HG02623 (cell line): ENCODE measurements around the gene SRSF10.
"Not testable (repeated sequence)": the region's sequence is repeated elsewhere in the genome, so short reads cannot be mapped to it uniquely, and the experiment has no call there.

Source experiments
- ATAC-seq: cut with Tn5 transposase; IDR thresholded peaks from one replicate; pipeline ENCODE4 v1.9.1; 2021; ENCODE audit warnings: moderate library complexity; ENCODE audit not compliant: unreplicated experiment

SRSF10 gene

DNA sequence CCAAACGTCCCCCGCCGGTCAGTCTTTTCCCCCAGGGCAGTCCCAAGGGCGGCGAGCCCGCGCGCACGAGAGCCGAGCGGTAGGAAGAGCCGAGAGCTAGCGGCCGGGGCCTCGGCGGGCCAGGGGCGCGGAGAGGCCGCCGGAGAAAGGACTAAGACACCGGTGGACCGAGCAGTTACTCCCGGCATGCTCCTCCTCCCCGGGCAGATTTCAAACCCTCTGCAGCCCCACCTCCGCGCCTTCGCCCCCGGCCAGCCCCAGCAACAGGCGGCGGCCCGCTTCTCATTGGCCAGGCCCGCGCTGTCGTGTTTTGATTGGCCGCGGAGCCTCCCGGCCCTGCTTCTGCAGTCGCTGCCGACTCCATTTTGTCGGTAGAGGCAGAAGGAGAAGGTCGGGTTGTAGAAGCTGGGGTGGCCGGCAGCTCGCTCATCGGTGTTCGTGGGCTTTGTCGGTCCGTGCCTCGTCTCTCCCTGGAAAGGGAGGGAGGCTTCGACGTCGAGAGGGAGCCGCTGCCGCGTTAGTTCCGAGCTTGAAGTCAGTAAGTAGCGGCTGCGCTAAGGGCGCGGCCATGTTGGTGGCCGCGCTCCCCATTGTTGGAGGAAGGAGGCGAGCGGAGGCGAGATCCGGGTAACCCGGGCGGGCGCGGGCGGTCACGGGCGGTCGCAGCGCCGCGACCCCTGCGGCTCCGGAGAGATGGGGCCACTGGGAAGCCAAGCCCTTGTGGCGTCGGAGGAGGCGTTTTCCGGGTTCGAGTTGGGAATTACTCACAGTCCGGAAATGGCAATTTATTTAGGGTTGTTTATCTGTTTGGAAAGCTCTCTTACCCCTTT is 20.5 kb downstream of the SRSF10 start, which contains the start of gene PNRC2:
TSS of gene PNRC2 (plus strand) at position 368 of the 830 bp plus-strand sequence. CDS start 1,630 bp downstream, outside the sequence.
- ATAC-seq = peak; percentile 70

DNA sequence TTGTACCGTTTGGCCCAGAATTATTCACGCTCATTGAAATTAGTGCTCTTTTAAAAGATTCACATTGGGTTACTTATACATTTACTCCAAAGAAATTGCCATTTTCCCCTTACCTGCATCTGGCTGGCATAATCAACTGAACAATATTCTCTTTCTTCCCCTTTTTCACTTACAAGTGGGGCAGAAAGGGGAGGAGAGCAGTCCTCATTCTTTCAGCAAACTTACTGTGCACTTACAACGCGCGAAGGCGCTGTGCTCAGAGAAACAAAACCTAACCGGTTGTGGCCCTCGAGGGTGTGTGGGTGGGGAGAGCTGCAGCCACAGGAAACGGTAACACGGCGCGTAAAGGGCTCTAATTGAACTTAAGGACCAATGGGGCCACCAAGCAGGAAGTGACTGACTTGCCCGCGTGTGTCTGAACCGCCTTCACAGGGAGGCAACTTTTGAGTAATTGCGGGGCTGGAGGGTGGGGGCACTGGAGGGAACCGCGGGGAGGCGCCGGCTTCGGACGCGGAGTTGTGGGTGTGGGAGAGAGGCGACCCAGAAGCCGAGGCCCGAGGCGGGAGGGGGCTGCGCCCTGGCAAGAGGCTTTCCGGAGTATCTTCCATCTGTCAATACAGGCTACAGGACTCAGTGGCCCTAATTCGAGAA is 21.2 kb downstream of the SRSF10 start:
- ATAC-seq = peak; percentile 56

DNA sequence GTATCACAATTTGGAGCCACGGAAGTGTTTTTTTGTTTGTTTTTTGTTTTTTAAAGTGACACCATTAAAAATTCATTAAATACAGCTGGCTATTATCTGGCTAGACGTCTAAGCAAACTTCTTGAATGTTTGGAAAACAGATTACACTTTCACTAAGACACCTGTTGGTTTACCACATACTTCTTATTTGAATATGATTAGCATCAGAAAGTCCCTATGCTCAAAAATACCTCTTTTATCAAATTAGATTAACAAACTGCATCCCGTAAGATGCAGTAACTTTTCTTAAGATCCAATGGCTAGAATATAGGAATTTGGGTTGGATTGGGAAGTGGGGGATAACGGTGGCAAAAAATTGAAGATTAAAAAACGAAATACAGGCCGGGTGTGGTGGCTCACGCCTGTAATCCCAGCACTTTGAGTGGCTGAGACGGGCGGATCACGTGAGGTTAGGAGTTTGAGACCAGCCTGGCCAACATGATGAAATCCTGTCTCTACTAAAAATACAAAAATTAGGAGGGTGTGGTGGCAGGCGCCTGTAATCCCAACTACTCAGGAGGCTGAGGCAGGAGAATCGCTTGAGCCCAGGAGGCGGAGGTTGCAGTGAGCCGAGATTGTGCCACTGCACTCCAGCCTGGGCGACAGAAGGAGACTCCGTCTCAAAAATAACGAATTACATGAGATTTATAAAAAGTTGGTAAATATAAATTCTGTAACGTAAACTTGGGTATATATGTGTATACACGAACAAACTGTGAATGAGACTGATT is 21.9 kb downstream of the SRSF10 start:
- ATAC-seq = not testable (repeated sequence)

DNA sequence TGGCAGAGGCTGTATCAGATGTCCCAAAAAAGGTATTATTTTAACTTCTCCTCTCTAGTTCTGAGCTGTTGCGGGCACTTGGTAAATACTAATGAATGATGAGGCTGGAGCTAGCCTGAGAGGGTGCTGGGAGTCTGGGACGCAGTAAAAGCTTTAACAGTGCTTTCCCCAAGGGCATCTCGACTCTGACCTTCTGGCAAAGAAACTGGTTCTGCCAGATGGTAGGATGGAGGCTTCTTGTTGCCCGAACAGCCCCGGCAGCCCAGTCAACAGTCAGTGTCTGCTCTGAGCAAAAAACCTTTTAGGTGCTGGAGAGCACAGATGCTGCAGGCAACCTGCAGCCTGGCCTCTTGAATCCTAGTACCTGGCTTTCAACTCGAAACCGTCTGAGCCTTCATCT is 23.0 kb downstream of the SRSF10 start:
- ATAC-seq = no peak

DNA sequence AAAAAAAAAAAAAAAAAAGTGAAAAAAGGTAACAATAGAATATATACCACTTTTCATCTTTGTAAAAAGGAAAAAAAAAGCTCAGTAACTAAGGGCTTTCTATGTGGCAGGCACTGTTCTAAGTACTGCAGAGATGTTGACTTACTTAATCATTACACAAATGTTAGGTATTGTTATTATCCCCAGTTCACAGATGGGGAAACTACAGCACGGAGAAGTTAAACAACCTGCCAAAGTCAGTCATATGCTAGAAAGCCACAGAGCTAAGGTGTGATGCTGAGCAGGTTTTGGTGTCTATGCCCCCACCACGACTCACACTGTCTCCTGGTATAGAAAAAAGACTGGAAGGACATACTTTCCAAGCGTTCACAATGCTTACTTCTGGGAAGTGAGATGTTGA is 27.1 kb downstream of the SRSF10 start:
- no peak for ATAC-seq

DNA sequence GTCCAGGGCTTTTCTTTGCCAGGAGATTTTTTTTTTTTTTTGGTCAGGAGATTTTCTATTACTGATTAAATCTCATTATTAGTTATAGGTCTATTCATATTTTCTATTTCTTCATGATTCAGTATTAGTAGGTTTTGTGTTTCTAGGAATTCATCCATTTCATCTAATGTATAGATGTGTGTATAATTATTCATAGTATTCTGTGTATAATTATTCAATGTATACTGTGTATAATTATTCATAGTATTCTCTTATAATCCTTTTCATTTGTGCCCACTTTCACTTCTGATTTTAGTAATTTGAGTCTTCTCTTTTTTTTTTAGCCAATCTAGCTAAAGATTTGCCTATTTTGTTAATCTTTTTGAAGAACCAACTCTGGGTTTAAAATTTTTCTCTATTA is 32.8 kb downstream of the SRSF10 start:
- no peak for ATAC-seq

DNA sequence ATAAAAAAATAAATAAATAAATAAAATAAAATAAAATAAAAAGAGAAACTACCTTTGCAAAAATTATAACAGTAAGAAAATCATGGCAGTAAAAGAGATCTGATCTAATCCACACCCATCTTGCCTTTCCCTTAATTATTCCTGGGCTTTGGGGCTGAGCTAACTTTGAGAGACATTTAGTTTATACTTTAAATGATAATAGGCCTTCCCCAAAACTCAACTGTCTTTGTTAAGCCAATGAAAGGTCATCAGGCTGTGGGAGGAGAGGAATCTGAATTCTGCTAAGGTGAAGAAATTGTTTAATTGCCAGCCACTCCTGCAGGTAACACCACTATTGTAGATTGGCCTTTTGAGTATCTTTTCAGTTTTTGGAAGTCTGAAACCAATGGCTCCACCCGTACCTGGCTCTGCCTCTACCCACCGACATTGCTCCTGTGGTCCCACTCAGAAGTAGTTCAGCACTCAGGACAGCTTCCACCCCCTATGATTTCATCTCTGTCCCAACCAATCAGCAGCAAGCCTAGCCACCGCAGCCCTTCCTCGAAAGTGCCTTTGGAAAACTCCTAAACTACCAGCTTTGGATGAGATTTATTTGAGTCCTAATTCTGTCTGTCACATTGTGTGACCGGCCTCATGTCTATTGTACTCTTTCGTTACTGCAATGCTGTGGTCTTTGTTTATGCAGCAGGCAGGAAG is 43.5 kb downstream of the SRSF10 start:
- ATAC-seq = no peak

DNA sequence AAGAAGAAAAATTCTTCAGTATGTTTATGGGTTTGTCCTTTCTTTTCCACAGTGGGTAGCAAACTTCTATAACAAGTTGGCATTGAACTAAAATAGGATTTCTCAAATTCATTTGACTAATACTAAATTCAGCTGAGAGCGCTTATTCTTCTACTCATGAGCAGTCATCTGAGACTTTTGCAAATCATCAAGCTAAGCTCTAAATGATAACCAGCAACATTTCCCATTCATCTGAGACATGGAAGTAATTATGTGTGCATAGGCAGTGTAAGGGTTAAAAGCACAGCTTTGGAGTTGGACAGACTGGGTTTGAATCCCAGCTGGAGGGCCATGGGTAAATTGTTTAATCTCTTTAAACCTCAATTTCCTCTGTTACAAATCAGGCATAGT is 48.6 kb downstream of the SRSF10 start:
- ATAC-seq = no peak

DNA sequence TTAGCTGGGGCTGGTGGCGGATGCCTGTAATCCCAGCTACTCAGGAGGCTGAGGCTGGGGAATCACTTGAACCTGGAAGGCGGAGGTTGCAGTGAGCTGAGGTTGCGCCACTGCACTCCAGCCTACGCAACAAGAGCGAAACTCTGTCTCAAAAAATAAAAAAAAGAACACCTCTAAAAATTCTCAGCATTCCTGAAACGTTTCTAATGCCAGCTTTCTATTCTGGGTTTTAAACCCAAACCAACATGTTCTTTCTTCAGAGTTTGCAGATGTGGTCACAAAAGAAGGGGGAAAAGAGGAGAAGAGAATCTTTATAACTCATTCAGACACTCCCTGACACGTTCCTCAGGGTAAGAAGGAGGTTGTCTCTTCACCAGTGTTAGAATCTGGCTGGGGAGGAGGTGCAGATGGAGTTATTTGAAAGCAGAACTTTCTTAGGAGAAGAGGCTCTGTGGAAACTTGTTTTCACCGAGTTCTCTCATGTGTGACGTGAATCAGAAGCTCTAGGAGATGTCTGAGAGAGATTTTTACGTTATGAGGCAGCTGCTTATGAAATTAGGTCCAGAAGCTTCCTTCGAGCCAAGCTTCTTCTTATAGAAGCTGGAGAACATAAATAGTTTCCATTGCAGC is 49.2 kb downstream of the SRSF10 start:
- ATAC-seq = no peak

DNA sequence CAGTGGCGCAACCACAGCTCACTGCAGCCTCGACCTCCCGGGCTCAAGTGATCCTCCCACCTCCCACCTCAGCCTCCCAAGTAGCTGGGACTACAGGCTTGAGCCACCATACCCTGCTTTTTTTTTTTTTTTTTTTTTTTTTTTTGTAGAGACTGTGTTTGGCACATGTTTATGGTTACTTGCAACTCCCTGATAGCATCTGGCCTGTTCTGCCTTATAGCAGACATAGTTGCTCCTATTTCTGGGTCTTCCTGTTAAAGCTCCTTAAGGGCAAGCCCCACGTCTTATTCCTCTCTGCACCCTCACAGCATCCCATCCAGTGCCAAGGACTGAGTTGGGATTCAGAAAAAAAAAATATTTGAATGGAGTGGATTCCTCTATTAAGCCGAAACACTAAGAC is 49.9 kb downstream of the SRSF10 start:
- no peak for ATAC-seq

DNA sequence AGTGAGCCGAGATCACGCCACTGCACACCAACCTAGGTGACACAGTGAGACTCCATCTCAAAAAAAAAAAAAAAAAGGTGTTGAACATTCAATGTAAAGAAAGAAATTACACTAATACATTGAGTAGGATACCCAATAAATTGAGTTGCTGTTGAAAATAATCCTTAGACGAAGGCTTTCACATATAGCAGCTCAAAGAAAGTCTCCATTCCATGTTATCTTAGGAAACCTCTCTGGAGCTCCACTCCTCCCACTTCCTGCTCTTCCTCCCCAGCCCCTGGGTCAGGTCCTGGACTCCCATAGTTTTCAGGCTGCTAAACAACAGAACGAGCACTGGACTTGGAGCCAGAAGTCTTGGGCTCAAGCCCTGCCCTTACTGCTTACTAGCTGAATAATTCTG is 51.3 kb downstream of the SRSF10 start:
- ATAC-seq = no peak

DNA sequence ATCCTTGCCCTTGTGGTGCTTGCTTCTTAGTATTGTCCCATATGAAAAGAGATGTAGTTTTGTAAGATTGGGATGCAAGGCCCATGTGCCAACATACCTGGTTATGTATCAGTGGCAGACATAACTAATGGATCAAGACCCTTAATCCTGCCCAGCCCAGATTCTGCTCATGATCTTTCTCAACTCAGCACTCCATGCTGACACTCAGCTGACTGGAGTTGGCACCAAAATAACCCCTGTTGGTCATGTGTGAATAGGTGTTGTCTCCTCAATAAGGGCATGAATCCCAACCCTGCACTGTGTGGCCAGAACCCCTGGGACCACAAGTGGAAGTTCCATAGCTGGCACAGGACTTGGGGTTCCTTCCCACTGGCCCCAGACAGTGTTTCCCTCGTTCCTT is 53.0 kb downstream of the SRSF10 start:
- no peak for ATAC-seq

DNA sequence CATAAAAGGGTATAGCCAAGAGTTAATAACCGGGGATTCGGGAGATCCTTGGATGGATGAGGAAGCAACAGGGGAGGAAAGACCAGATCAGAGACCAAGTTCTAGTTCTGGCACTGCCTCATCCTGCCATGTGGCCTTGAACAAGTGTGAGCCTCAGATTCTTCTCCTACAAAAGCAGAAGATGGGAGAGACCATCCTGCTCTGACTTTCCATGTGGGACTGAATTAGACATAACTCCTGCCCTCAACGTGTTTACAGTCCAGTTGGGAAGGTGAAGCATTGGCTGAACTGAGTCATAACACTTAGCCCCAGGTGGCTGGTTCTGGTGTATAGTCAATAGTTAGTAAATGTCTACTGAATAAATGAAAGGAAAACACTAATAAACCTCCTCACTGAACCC is 54.8 kb downstream of the SRSF10 start:
- ATAC-seq = no peak

DNA sequence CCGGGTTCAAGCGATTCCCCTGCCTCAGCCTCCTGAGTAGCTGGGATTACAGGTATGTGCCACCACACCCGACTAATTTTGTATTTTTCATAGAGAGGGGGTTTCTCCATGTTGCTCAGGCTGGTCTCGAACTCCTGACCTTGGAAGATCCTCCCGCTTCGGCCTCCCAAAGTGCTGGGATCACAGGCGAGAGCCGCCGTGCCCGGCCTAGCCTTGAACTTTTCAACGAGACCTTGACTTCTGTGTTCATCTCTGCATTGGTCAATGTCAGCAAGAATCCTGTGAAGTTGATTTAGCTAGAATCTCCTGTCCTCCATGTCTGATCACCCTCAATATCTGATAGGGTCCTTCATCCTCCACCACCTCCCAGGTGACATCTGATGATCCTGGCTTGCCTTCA is 55.5 kb downstream of the SRSF10 start:
- no peak for ATAC-seq

DNA sequence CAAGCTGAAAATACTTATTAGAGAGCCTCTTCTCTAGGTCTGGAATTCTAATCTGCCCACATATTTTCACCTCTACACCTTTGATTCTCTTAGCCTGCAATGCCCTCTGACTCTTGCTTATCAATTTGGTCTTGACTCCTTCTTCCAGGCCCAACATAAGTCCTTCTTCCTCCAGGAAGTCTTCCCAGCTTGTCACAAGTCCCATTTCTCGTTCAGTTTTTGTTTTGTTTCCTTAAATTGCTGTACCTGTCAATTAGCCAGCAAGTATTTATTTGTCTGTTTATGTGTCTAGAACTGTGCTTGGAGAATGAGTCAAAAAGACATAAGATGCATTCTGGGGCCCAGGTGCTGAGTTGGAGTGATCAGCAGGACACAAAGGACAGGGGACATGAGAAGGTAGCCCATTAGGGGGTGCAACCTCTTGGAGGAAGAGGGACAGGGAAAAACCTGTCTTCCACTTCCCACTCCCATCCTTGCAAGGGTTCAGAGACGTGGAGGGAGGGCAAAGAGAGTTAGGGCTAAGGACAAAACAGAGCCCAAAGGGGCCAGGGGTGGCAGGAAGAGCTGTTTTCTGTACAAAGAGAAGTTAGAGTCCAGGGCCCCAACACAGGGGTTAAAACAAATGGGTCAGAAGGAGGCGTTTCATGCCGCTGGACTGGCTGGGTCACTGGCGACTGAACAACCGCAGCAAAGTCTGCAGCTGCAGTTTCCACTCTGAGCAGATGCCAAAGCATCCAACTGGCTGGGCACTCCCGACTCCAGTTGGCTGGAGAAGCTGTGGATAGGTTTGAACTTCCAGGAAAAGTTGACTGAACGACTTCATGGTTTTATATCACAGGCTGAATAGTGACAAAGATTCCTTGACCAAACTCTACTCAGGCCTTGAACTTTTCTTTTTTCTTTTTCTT is 56.3 kb downstream of the SRSF10 start:
- ATAC-seq = no peak

DNA sequence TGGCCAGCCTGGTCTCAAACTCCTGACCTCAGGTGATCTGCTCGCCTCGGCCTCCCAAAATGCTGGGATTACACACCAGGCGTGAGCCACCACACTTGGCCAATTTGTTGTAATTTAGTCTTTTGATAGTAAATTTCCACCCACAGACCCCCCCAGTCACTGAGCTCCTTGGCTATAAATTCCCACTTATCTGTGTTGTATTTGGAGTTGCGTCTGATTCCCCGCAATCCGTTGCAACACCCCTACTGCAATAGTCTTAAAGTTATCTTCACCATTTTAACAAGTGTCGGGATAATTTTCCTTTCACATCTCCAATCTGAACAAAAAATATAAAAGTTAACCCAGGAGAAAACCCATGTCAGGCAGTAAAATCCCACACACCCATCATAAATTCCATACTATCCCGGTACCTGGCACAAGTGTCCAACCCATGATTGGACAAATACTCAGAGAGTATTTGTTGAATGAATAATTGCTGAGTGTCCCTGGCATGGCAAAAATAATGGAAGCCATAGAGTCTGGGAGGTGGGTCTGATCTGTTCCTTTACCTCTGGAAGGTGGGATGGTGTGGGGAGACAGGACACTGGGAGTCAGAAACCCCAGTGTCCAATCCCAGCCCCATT is 57.7 kb downstream of the SRSF10 start:
- no peak for ATAC-seq

DNA sequence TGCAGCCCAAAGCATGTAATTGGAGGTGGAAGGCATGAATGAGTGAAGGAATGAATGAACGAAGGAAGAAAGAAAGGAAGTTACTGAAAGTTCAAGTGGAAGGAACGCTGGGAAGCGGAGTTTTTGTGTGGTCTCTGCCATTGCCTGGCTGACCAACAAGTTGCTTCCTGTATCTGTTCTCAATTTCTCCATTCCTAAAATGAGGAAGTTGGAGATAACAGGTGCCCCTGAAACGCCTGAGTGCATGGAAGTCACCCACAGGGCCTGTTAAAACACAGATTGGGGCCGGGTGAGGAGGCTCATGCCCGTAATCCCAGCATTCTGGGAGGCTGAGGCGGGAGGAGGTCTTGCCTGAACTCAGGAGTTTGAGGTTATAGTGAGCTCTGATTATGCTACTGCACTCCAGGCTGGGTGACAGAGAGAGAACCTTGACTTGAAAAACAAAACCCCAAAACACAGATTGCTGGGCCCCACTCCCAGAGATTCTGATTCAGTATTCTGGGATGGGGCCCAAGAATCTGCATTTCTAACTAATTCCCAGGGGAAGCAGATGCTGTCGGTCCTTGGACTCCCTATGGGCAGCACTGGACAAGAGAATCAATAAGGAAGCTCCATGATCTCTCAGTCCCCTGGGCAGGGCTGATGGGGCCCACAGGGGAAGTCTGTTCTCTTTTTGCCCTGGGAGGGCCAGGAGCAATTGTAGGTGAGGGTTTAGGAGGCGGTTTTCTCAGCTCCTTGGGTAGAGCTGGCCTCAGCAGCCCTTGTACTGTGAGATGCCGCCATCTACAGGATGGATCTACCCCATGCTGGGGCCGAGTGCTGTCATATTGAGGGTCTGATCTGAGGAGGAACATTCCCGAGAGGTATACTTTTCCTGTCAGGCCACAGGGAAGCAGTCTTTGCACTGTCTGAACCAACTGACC is 63.7 kb downstream of the SRSF10 start:
- peak; percentile 58 for ATAC-seq

DNA sequence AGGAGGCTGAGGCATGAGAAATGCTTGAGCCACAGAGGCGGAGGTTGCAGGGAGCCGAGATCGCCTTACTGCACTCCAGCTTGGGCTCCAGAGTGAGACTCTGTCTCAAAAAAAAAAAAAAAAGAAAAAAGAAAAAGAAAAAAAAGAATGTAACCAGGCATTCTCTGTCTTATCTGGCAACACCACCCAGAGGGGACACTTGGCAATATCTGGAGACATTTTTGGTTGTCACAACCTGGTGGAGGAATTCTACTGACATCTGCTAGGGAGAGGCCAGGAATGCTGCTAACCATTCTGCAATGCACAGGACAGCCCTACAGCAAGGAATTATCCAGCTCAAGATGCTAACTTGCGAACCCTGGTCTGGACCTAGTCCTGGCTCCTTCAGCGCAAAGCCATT is 64.7 kb downstream of the SRSF10 start:
- no peak for ATAC-seq
